Measurements from ENCODE around the gene DPH5. TPM values are rescaled to one million over a fixed set of nuclear protein-coding genes. Genes with fewer than 3 reads are reported as not detected.

Gene DPH5
- total RNA-seq, 4 donors from 2014 or later, result 8.1 to 22.2 (median 16.4) TPM

- intact Hi-C loops (cut with DNase I), result no loop called here
- WGBS, 2 donors, result 37% methylated on average over 1 of the region's 1 CpG
- H3K27me3 ChIP-seq, result no peaks in the 10 kb centered on the region
- peaks cover 0 to 65% (median 0%) of the 10 kb centered on the region in 3 donors for H3K36me3 ChIP-seq
- H3K4me3 ChIP-seq, result no peak overlapping the region
- no peaks in the 10 kb centered on the region for H3K9me3 ChIP-seq
- no peak for DNase-seq
- no peak for TF ChIP-seq CTCF (IDR thresholded peaks at IDR 0.05)
- no peak for TF ChIP-seq POLR2A (IDR thresholded peaks at IDR 0.05)
- H3K4me1 ChIP-seq, result no peaks in the 10 kb centered on the region
- no peak overlapping the region for H3K27ac ChIP-seq
Measured at GRCh38 chr1:100972185-100972584, 53.4 kb downstream of the DPH5 start.

GRCh38 chr1:100971021-100971420 lies 54.6 kb downstream of the DPH5 start:
- intact Hi-C loops (cut with DNase I), result no loop called here
- no peaks in the 10 kb centered on the region for H3K9me3 ChIP-seq
- no peak overlapping the region for H3K27ac ChIP-seq
- H3K4me1 ChIP-seq, result no peaks in the 10 kb centered on the region
- TF ChIP-seq POLR2A (IDR thresholded peaks at IDR 0.05), result no peak
- TF ChIP-seq CTCF (IDR thresholded peaks at IDR 0.05), result no peak
- no peak overlapping the region for H3K4me3 ChIP-seq
- 100% methylated on average over 1 of the region's 1 CpG for WGBS, 2 donors
- no peaks in the 10 kb centered on the region for H3K27me3 ChIP-seq
- DNase-seq, result no peak
- H3K36me3 ChIP-seq, result peaks cover 0 to 71% (median 4%) of the 10 kb centered on the region in 3 donors

GRCh38 chr1:100969327-100969726 lies 56.3 kb downstream of the DPH5 start:
- Histone ChIP-seq H3K27ac (no peak overlapping the region), H3K36me3 (peaks cover 0 to 71% (median 5%) of the 10 kb centered on the region in 3 donors), H3K27me3 (no peaks in the 10 kb centered on the region), H3K9me3 (no peaks in the 10 kb centered on the region), H3K4me1 (no peaks in the 10 kb centered on the region), H3K4me3 (no peak overlapping the region)
- no peak for TF ChIP-seq CTCF (IDR thresholded peaks at IDR 0.05)
- TF ChIP-seq POLR2A (IDR thresholded peaks at IDR 0.05), result no peak
- intact Hi-C loops (cut with DNase I), result no loop called here
- 83 to 85% methylated on average over 2 of the region's 2 CpGs for WGBS, 2 donors
- no peak for DNase-seq

GRCh38 chr1:100968621-100969020 lies 57.0 kb downstream of the DPH5 start:
- WGBS, 2 donors, result 42 to 64% methylated on average over 1 of the region's 1 CpG
- peaks cover 0 to 66% (median 5%) of the 10 kb centered on the region in 3 donors for H3K36me3 ChIP-seq
- intact Hi-C loops (cut with DNase I), result no loop called here

GRCh38 chr1:100960098-100960497 lies 65.5 kb downstream of the DPH5 start:
- Histone ChIP-seq H3K9me3 (no peaks in the 10 kb centered on the region), H3K4me1 (peaks cover 0 to 7% (median 0%) of the 10 kb centered on the region in 3 donors), H3K4me3 (no peak overlapping the region), H3K36me3 (peaks cover 0 to 26% (median 0%) of the 10 kb centered on the region in 3 donors), H3K27me3 (no peaks in the 10 kb centered on the region), H3K27ac (no peak overlapping the region)
- no peak for DNase-seq
- no peak for TF ChIP-seq POLR2A (IDR thresholded peaks at IDR 0.05)
- no peak for TF ChIP-seq CTCF (IDR thresholded peaks at IDR 0.05)
- WGBS, 2 donors, result 81 to 90% methylated on average over 1 of the region's 1 CpG
- intact Hi-C loops (cut with DNase I), result no loop called here

More at GRCh38 chr1:100968621-100969020, 57.0 kb downstream of the DPH5 start:
- no peak for TF ChIP-seq CTCF (IDR thresholded peaks at IDR 0.05)
- no peak for TF ChIP-seq POLR2A (IDR thresholded peaks at IDR 0.05)
- Histone ChIP-seq H3K4me3 (no peak overlapping the region), H3K27me3 (no peaks in the 10 kb centered on the region), H3K27ac (no peak overlapping the region), H3K9me3 (no peaks in the 10 kb centered on the region), H3K4me1 (no peaks in the 10 kb centered on the region)
- DNase-seq, result no peak
